Effector memory CD8-positive, alpha-beta T cell (primary cell): ENCODE measurements around the gene HOTAIR.
A peak's percentile ranks its signal among the peaks of the same experiment; 100 is the strongest.

Source experiments
- ATAC-seq: fragments of 150-1000 bp; cut with Tn5 transposase; replicated peaks from 2 replicates; pipeline ENCODE4 v1.10.0; 2021; ENCODE audit warnings: mild to moderate bottlenecking, moderate library complexity
- DNase-seq, 3 experiments: peaks; one replicate each; pipeline ENCODE4 v3.0.0; 2021
- H3K27ac Mint-ChIP-seq, 2 donors: one replicate each; pipeline ENCODE4 v1.8.0; 2022; ENCODE audit warnings: mild to moderate bottlenecking in 2 of 2, mixed read lengths in 2 of 2, moderate library complexity in 2 of 2
- H3K27me3 Mint-ChIP-seq, 2 donors: one replicate each; pipeline ENCODE4 v1.8.0; 2022; ENCODE audit warnings: mixed read lengths in 2 of 2
- H3K36me3 Mint-ChIP-seq: one replicate; pipeline ENCODE4 v1.8.0; 2022; ENCODE audit warnings: mild to moderate bottlenecking, moderate library complexity, mixed read lengths; ENCODE audit not compliant: insufficient read depth
- H3K4me1 Mint-ChIP-seq, 2 donors: one replicate each; pipeline ENCODE4 v1.8.0; 2022; ENCODE audit warnings: low read depth in 2 of 2, mixed read lengths in 2 of 2
- H3K4me3 Mint-ChIP-seq, 2 donors: one replicate each; pipeline ENCODE4 v1.8.0; 2022; ENCODE audit warnings: mild to moderate bottlenecking in 2 of 2, mixed read lengths in 2 of 2, moderate library complexity in 2 of 2
- H3K9me3 Mint-ChIP-seq, 2 donors: one replicate each; pipeline ENCODE4 v1.8.0; 2022; ENCODE audit warnings: mixed read lengths in 2 of 2

The HOTAIR gene

GRCh38 chr12:54000116-54001114, 25.7 kb upstream of the HOTAIR start, which contains the start of gene HOXC9:
Gene HOXC9 (plus strand): TSS chr12:54000161. CDS start chr12:54000189, 28 bp downstream.
- DNase-seq, result no peak
- H3K36me3 Mint-ChIP-seq, result peaks cover 18% of the 10 kb centered on the region
- H3K27ac Mint-ChIP-seq, result no peak within 1 kb of the TSS
- peaks cover 18% of the 10 kb centered on the region in 2 donors for H3K4me1 Mint-ChIP-seq
- no peak for ATAC-seq
- H3K27me3 Mint-ChIP-seq, result peaks cover 99 to 100% of the 10 kb centered on the region in 2 donors
- H3K4me3 Mint-ChIP-seq, result peak within 1 kb of the TSS; percentile 59 to 62
- no peaks in the 10 kb centered on the region for H3K9me3 Mint-ChIP-seq

GRCh38 chr12:53999559-54000115, 24.9 kb upstream of the HOTAIR start:
- peaks cover 24 to 25% of the 10 kb centered on the region in 2 donors for H3K4me1 Mint-ChIP-seq
- ATAC-seq, result no peak
- no peaks in the 10 kb centered on the region for H3K9me3 Mint-ChIP-seq
- H3K4me3 Mint-ChIP-seq, result peak overlapping the region; percentile 59 to 62
- peaks cover 99 to 100% of the 10 kb centered on the region in 2 donors for H3K27me3 Mint-ChIP-seq
- H3K36me3 Mint-ChIP-seq, result peaks cover 18% of the 10 kb centered on the region
- no peak overlapping the region for H3K27ac Mint-ChIP-seq
- no peak for DNase-seq

- H3K36me3 Mint-ChIP-seq, result peaks cover 21% of the 10 kb centered on the region
- H3K27me3 Mint-ChIP-seq, result peaks cover 99 to 100% of the 10 kb centered on the region in 2 donors
- peaks cover 28 to 30% of the 10 kb centered on the region in 2 donors for H3K4me1 Mint-ChIP-seq
- no peaks in the 10 kb centered on the region for H3K9me3 Mint-ChIP-seq
- no peak overlapping the region for H3K4me3 Mint-ChIP-seq
- DNase-seq (no peak), ATAC-seq (no peak)
- H3K27ac Mint-ChIP-seq, result no peak overlapping the region
Observed at GRCh38 chr12:53998900-53999236, 24.1 kb upstream of the HOTAIR start.

GRCh38 chr12:53998110-53998899, 23.6 kb upstream of the HOTAIR start:
- DNase-seq (no peak), ATAC-seq (no peak)
- peaks cover 32 to 33% of the 10 kb centered on the region in 2 donors for H3K4me1 Mint-ChIP-seq
- no peak overlapping the region for H3K4me3 Mint-ChIP-seq
- H3K27ac Mint-ChIP-seq, result no peak overlapping the region
- H3K36me3 Mint-ChIP-seq, result peaks cover 23% of the 10 kb centered on the region
- H3K27me3 Mint-ChIP-seq, result peaks cover 99 to 100% of the 10 kb centered on the region in 2 donors
- H3K9me3 Mint-ChIP-seq, result no peaks in the 10 kb centered on the region

- no peak for DNase-seq
- Mint-ChIP-seq H3K4me1 (peaks cover 32% of the 10 kb centered on the region in 2 donors), H3K4me3 (peak overlapping the region in 1 of 2 donors; percentile 25), H3K36me3 (peaks cover 23% of the 10 kb centered on the region), H3K27ac (no peak overlapping the region), H3K9me3 (no peaks in the 10 kb centered on the region), H3K27me3 (peaks cover 99 to 100% of the 10 kb centered on the region in 2 donors)
- no peak for ATAC-seq
Observed at GRCh38 chr12:53997204-53998109, 22.7 kb upstream of the HOTAIR start.

- peaks cover 23% of the 10 kb centered on the region for H3K36me3 Mint-ChIP-seq
- H3K4me3 Mint-ChIP-seq, result peak overlapping the region; percentile 88
- H3K9me3 Mint-ChIP-seq, result no peaks in the 10 kb centered on the region
- DNase-seq (no peak), ATAC-seq (no peak)
- H3K4me1 Mint-ChIP-seq, result peaks cover 30 to 32% of the 10 kb centered on the region in 2 donors
- no peak overlapping the region for H3K27ac Mint-ChIP-seq
- peaks cover 99 to 100% of the 10 kb centered on the region in 2 donors for H3K27me3 Mint-ChIP-seq
Observed at GRCh38 chr12:53996240-53997203, 21.8 kb upstream of the HOTAIR start.

GRCh38 chr12:53995378-53996239, 20.9 kb upstream of the HOTAIR start:
- ATAC-seq (peak; percentile 47), DNase-seq (no peak)
- H3K27ac Mint-ChIP-seq, result peak overlapping the region; percentile 49 to 58

GRCh38 chr12:53995002-53995377, 20.2 kb upstream of the HOTAIR start:
- DNase-seq (no peak), ATAC-seq (peak; percentile 52)
- Mint-ChIP-seq H3K9me3 (no peaks in the 10 kb centered on the region), H3K36me3 (peaks cover 25% of the 10 kb centered on the region), H3K4me1 (peaks cover 41 to 43% of the 10 kb centered on the region in 2 donors), H3K4me3 (peak overlapping the region; percentile 88), H3K27ac (no peak overlapping the region), H3K27me3 (peaks cover 99 to 100% of the 10 kb centered on the region in 2 donors)

More at GRCh38 chr12:53995378-53996239, 20.9 kb upstream of the HOTAIR start:
- H3K4me3 Mint-ChIP-seq, result peak overlapping the region; percentile 88
- peaks cover 23% of the 10 kb centered on the region for H3K36me3 Mint-ChIP-seq
- no peaks in the 10 kb centered on the region for H3K9me3 Mint-ChIP-seq
- peaks cover 99 to 100% of the 10 kb centered on the region in 2 donors for H3K27me3 Mint-ChIP-seq
- peaks cover 34 to 36% of the 10 kb centered on the region in 2 donors for H3K4me1 Mint-ChIP-seq

- Mint-ChIP-seq H3K4me3 (peak overlapping the region; percentile 88), H3K4me1 (peaks cover 43 to 44% of the 10 kb centered on the region in 2 donors), H3K27ac (peak overlapping the region in 1 of 2 donors; percentile 22), H3K36me3 (peaks cover 21% of the 10 kb centered on the region), H3K27me3 (peaks cover 99 to 100% of the 10 kb centered on the region in 2 donors), H3K9me3 (no peaks in the 10 kb centered on the region)
- DNase-seq, result no peak
- no peak for ATAC-seq
Observed at GRCh38 chr12:53994264-53995001, 19.7 kb upstream of the HOTAIR start.

- peaks cover 21% of the 10 kb centered on the region for H3K36me3 Mint-ChIP-seq
- peaks cover 47 to 48% of the 10 kb centered on the region in 2 donors for H3K4me1 Mint-ChIP-seq
- no peak for DNase-seq
- peak overlapping the region in 1 of 2 donors; percentile 22 for H3K27ac Mint-ChIP-seq
- peak overlapping the region; percentile 78 to 88 for H3K4me3 Mint-ChIP-seq
- peaks cover 99 to 100% of the 10 kb centered on the region in 2 donors for H3K27me3 Mint-ChIP-seq
- no peaks in the 10 kb centered on the region for H3K9me3 Mint-ChIP-seq
- no peak for ATAC-seq
Observed at GRCh38 chr12:53994009-53994263, 19.2 kb upstream of the HOTAIR start.
